ENCODE results near the gene TROAP. TPM values are rescaled to one million over a fixed set of nuclear protein-coding genes. Genes with fewer than 3 reads are reported as not detected.

Gene TROAP
- total and polyA plus RNA-seq, 9 of the 15 experiments (the other 6 are each of a cell fraction or from before 2014, with no cell fraction given) = 46.4 to 171 (median 59.8) TPM

GRCh38 chr12:49296034-49296835, 26.8 kb upstream of the TROAP start (continued):
- TF ChIP-seq ZNF609 (CRISPR knock-in tag; IDR thresholded peaks at IDR 0.05; ENCODE audit: borderline replicate concordance) (no peak), MBD2 (IDR thresholded peaks at IDR 0.05; ENCODE audit: borderline replicate concordance, low read depth) (no peak), EP300 (IDR thresholded peaks at IDR 0.05; ENCODE audit: low read length) (no peak), RBM22 (IDR thresholded peaks at IDR 0.05; ENCODE audit: low read depth, low read length, poor library complexity, severe bottlenecking) (no peak), NFYB (IDR thresholded peaks at IDR 0.05; ENCODE audit: extremely low read depth, insufficient read length) (no peak), SMC3 (conservative IDR thresholded peaks at IDR 0.05; ENCODE audit: insufficient read depth, low read depth, low read length) (0 out of 2 replicates have a peak, but pooled peaks have one; percentile 9), SUPT5H (IDR thresholded peaks at IDR 0.05) (no peak), KDM4B (IDR thresholded peaks at IDR 0.05; ENCODE audit: borderline replicate concordance in 2 of 2, low read depth in 1 of 2) (no peak), MYBL2 (IDR thresholded peaks at IDR 0.05; ENCODE audit: low read depth) (no peak), MYBL2 (CRISPR knock-in tag; IDR thresholded peaks at IDR 0.05; ENCODE audit: borderline replicate concordance) (no peak), NR2C2 (CRISPR knock-in tag; IDR thresholded peaks at IDR 0.05) (no peak), NR2C2 (tag; IDR thresholded peaks at IDR 0.05) (no peak), EP400 (IDR thresholded peaks at IDR 0.05) (no peak), KHSRP (IDR thresholded peaks at IDR 0.05) (no peak), USF1 (CRISPR knock-in tag; IDR thresholded peaks at IDR 0.05) (0 out of 2 replicates have a peak, but pooled peaks have one; percentile 10), IRF2 (CRISPR knock-in tag; IDR thresholded peaks at IDR 0.05) (no peak), RNF2 (IDR thresholded peaks at IDR 0.05) (no peak), MTA2 (IDR thresholded peaks at IDR 0.05; ENCODE audit: low read depth) (no peak), HLTF (IDR thresholded peaks at IDR 0.05) (no peak), MYC (IDR thresholded peaks at IDR 0.05; ENCODE audit: low read depth, low read length) (no peak), MYC (CRISPR knock-in tag; IDR thresholded peaks at IDR 0.05; ENCODE audit: borderline replicate concordance, low read depth) (no peak), NRF1 (conservative IDR thresholded peaks at IDR 0.05 in 1 of 2, IDR thresholded peaks at IDR 0.05 in 1 of 2) (no peak), NFATC3 (IDR thresholded peaks at IDR 0.05) (no peak), ZNF76 (CRISPR knock-in tag; IDR thresholded peaks at IDR 0.05; ENCODE audit: borderline replicate concordance) (no peak), CTBP1 (IDR thresholded peaks at IDR 0.05; ENCODE audit: borderline replicate concordance) (peak; percentile 92; the same call in 1 of the 2 replicates), FOXK2 (conservative IDR thresholded peaks at IDR 0.05 in 1 of 2, IDR thresholded peaks at IDR 0.05 in 1 of 2; ENCODE audit: low read depth in 2 of 2) (0 out of 4 replicates have a peak, but pooled peaks of 1 of the 2 experiments have one; percentile 9)

Data from K562 (cell line).